T47D (cell line): ENCODE measurements around the gene STAG1.
"Not testable (repeated sequence)": the region's sequence is repeated elsewhere in the genome, so short reads cannot be mapped to it uniquely, and the experiment has no call there.

Source experiments
- DNase-seq, 2 experiments: peaks; one replicate each; pipeline versions ENCODE4 v3.0.0 to v3.0.0-alpha.2; 2011 to 2012; ENCODE audit warnings: low read depth in 1 of 2, low spot score in 1 of 2
- JUND ChIP-seq: IDR thresholded peaks from 2 replicates; pipeline ENCODE4 v1.6.1; 2012; ENCODE audit warnings: low read depth
- in situ Hi-C: cut with HindIII; loops from 2 replicates; pipeline ENCODE4 v1.10.0; 2016; ENCODE audit warnings: low sequenced_read_pairs, low pct_unique_long_range_greater_than_20kb

STAG1 gene

DNA sequence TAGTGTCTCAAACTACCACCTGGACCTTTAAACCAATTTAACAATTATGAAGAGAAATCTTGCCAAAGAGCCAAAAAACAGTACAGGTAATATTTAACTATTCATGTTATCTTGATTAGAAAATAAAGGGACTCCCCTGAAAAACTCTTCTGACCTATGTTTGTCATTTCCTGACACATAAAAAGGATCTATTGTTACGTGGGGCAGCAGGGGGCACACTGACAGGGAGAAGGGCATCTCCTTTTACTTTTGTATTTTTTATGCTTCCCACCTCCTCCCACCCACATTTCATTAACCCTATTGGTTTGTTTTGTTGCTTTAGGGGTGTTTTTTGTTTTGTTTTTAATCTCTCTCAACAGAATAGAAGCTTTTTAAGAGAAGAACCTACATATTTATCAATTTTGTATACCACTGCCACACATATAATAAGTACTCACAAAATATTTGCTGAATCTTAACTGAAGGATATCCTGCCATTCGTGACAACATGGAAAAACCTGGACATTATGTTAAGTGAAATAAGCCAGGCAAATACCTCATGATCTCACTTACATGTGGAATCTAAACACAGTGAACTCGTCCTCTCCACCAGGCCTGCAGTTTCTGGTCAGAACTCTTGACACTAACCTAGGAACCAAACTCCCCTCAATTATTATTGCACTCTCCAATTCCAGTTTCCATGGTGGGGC is 17.7 kb downstream of the STAG1 start:
- in situ Hi-C loops = no loop called here
- no peak for DNase-seq
- TF ChIP-seq JUND = no peak

DNA sequence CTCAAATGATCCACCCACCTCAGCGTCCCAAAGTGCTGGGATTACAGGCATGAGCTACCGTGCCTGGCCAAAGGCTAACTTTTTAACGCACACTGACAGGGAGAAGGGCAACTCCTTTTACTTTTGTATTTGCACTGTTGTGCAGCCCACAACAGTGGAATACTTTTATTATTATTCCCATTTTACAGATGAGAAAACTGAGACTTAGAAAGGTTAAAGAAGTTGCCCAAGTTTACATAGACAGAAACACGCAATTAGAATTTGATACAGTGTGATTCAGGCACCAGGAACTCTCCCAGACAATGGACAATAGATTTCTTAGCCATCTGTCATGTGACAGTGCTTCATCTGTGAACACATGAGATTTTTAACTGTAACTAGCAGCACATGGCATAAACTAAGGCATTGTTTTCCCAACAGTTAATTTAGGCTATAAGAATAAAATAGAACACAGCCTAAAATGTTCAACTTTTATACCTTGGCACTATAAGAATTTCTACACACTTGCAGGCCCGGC is 18.8 kb downstream of the STAG1 start:
- in situ Hi-C loops = no loop called here
- TF ChIP-seq JUND = no peak
- no peak for DNase-seq

DNA sequence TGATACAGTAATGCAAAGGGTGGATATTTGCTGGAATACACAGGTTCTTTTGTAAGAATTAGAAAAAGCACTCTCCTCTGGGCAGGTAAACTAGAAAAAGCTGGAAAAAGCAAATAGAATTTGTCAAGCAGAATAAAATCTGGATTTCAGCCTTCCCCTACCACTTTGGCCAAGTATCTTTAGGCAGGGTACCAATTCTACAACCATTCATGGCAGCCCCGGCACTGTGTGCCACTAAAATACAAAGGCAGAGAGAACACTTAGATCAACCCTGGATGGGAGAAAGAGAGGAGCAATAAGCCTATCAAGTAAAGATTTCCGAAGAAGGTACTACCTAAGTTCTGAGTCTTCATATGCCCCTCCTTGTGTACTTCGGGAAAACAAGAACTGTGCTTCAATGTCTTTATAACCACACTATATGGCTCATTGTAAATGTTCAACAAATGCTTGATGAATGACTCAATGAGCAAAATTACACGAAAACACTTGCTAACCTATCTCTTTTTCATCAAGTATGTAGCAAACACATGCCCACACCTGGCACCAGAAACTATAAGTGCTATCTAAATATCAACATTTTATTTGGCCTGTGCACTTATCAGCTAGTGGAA is 20.8 kb downstream of the STAG1 start:
- TF ChIP-seq JUND = no peak
- in situ Hi-C loops = no loop called here
- no peak for DNase-seq

DNA sequence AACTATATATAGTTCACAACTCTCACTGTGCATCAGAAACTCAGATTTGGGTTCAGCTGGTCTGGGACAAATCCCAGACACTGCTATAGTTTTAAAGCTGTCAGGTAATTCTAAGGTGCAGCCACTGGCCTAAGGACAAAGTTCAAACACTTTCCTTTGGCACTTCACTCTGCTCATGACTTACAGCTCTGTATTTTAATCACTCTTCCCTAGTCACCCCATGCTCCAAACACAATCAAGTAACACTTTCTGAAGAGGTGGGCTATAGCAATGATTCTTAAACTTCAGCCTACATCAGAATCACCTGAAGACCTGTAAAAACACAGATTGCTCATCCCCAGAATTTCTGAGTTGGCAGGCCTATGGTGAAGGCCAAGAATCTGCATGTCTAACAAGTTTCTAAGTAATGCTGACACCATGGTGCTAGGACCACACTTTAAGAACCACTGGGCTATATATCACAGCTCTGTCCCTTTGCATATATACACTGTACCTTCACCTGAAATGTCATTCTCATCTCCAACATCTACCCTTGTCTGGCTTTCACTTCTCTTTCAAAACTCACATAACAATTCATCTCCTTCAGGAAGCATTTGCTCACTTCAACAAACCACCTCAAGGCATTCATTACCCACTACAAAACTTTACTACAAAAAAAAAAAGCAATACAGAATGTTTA is 21.4 kb downstream of the STAG1 start:
- DNase-seq = no peak
- no peak for TF ChIP-seq JUND
- in situ Hi-C loops = no loop called here

DNA sequence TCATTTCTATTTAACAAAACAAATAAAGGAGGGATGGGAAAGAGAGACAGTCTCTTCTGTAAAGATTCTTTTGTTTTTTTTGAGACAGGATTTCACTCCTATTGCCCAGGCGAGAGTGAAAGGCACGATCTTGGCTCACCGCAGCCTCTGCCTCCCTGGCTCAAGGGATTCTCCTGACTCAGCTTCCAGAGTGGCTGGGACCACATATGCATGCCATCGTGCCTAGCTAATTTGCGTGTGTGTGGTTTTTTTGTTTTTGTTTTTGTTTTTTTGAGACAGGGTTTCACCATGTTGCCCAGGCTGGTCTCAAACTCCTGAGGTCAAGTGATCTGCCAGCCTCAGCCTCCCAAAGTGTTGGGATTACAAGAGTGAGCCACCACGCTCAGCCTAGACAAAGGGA is 23.3 kb downstream of the STAG1 start:
- no peak for DNase-seq
- TF ChIP-seq JUND = no peak
- in situ Hi-C loops = no loop called here

DNA sequence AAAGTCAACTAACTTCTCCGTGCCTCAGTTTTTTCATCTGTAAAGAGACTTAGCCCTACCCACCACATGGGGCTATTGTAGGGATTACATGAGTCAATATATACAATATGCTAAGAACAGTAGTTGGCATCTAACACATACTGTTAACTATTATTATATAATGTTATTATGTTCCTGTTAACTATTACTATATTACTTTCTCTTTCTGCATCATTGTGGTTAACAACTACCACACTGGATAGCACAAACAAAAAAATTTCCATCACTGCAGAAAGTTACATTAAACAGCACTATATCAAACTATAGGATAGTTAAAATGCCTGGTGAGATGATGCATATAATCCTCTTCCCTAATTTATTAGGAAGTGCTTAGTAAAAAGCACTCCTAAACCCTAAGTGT is 23.7 kb downstream of the STAG1 start:
- DNase-seq = no peak
- in situ Hi-C loops = no loop called here
- no peak for TF ChIP-seq JUND

DNA sequence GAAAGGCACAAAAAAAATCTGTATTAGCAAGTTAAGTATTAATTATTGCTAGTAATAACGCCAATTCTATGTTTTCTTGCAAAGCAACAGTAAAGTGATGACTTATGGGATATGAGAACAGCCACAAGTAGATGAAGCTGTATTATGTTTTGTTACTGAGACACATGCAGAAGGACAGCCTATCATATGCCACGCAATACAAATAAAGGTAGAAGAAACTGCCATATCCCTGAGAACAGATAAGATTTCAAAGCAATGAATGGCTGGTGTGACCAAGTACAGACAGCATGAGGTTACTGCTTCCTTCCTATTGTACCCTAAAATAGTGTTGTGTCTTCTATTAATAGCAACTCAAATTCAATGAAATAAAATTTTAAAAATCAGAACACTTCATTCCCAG is 26.7 kb downstream of the STAG1 start:
- no peak for TF ChIP-seq JUND
- in situ Hi-C loops = no loop called here
- DNase-seq = no peak

DNA sequence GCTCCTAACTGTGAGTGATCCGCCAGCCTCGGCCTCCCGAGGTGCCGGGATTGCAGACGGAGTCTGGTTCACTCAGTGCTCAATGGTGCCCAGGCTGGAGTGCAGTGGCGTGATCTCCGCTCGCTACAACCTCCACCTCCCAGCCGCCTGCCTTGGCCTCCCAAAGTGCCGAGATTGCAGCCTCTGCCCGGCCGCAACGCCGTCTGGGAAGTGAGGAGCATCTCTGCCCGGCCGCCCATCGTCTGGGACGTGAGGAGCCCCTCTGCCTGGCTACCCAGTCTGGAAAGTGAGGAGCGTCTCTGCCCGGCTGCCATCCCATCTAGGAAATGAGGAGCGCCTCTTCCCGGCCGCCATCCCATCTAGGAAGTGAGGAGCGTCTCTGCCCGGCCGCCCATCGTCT is 29.3 kb downstream of the STAG1 start:
- in situ Hi-C loops = not testable (repeated sequence)

DNA sequence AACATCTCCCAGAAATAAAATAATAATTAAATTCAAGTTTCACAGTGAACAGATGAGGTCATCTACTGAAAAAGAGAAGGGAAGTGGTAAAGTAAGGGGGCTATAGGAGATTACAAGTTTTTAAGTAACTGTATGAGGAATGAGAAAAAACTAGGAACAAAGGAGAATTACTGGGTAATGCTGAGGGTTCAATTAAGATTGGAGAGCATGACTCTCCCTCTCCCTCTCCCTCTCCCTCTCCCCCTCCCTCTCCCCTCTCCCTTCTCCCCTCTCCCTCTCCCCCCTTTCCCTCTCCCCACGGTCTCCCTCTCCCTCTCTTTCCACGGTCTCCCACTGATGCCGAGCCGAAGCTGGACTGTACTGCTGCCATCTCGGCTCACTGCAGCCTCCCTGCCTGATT is 29.8 kb downstream of the STAG1 start:
- DNase-seq, in situ Hi-C loops: not testable (repeated sequence)

More for the DNA sequence above, 29.3 kb downstream of the STAG1 start:
- DNase-seq = not testable (repeated sequence)

DNA sequence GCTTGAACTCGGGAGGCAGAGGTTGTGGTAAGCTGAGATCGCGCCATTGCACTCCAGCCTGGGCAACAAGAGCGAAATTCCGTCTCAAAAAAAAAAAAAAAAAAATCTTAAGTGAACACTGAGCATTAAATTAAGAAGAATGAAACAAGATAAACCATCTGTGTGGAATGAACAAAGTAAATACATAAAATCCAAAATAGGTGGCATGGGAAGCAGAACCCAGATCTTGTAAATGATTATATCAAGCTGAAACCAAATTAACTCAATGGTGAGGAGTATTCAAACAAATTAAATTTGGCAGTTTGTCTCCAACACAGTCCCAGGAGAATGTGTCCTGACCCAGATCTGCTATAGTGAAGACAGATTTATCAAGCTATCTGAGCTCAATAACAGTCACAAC is 32.1 kb downstream of the STAG1 start:
- TF ChIP-seq JUND = no peak
- in situ Hi-C loops = no loop called here
- peak in 1 of 2 experiments; percentile 35 for DNase-seq

DNA sequence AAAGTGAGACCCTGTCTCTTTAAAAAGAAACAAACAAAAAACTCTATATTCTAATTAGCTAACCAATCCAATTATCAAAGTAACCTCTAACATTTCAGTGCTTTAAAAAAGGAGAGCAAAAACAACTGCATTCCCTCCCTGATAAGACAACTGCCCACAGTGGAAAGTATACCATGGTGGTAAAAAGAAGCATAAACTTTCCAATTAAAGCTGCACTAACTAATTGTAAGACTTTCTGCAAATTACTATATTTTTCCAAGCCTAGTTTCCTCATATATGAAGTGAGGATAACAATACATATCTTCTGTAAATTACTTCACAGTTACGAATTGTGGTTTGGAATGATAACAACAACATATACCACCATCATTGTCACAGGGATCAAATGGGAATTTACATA is 35.5 kb downstream of the STAG1 start:
- TF ChIP-seq JUND = no peak
- DNase-seq = no peak
- in situ Hi-C loops = no loop called here

DNA sequence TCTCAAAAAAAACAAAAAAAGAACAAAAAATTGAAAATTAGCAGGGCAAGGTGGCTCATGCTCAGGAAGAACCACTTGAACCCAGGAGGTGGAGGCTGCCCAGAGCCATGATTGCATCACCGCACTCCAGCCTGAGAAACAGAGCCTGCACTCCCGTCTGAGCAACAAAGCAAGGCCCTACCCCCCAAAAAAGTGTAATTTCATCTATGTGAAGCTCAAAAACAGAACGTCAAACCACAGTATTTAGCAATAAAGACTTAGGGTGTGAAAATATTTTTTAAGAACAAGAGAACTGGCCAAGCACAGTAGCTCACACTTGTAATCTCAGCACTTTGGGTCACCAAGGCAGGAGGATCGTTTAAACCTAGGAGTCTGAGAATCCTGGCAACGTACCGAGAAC is 38.2 kb downstream of the STAG1 start:
- in situ Hi-C loops = no loop called here
- TF ChIP-seq JUND = no peak
- no peak for DNase-seq

DNA sequence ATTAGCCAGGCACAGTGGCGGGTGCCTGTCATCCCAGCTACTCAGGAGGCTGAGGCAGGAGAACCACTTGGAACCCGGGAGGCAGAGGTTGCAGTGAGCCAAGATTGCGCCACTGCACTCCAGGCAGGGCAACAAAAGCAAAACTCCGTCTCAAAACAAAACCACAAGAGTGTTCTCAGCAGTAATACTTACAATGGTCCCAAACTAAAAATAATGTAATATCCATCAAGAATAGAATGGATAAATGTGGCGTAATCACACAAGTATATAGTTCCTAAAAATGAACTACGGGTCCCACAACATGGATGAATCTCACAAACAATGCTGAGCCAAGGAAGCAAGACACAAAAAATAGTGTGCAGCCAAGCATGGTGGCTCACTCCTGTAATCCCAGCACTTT is 39.2 kb downstream of the STAG1 start:
- in situ Hi-C loops = no loop called here
- no peak for DNase-seq
- TF ChIP-seq JUND = no peak

DNA sequence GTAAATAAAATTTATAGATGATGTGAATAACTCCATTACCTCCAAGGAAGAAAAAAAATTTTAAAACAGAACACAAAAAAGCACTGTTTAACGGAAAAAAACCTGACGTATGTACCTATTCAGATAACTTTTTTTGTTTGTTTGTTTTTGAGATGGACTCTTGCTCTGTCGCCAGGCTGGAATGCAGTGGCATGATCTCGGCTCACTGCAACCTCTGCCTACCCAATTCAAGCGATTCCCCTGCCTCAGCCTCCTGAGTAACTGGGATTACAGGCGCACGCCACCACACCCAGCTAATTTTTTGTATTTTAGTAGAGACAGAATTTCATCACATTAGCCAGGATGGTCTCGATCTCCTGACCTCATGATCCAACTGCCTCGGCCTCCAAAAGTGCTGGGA is 40.3 kb downstream of the STAG1 start:
- DNase-seq, in situ Hi-C loops: not testable (repeated sequence)
